HG03097 (cell line): ENCODE results near the gene EML3.
A peak's percentile ranks its signal among the peaks of the same experiment; 100 is the strongest.
"Not testable (repeated sequence)": the region's sequence is repeated elsewhere in the genome, so short reads cannot be mapped to it uniquely, and the experiment has no call there.

Source experiments
- ATAC-seq: cut with Tn5 transposase; IDR thresholded peaks from one replicate; pipeline ENCODE4 v1.9.1; 2021; ENCODE audit not compliant: unreplicated experiment, low FRiP score

The EML3 gene, protein sequence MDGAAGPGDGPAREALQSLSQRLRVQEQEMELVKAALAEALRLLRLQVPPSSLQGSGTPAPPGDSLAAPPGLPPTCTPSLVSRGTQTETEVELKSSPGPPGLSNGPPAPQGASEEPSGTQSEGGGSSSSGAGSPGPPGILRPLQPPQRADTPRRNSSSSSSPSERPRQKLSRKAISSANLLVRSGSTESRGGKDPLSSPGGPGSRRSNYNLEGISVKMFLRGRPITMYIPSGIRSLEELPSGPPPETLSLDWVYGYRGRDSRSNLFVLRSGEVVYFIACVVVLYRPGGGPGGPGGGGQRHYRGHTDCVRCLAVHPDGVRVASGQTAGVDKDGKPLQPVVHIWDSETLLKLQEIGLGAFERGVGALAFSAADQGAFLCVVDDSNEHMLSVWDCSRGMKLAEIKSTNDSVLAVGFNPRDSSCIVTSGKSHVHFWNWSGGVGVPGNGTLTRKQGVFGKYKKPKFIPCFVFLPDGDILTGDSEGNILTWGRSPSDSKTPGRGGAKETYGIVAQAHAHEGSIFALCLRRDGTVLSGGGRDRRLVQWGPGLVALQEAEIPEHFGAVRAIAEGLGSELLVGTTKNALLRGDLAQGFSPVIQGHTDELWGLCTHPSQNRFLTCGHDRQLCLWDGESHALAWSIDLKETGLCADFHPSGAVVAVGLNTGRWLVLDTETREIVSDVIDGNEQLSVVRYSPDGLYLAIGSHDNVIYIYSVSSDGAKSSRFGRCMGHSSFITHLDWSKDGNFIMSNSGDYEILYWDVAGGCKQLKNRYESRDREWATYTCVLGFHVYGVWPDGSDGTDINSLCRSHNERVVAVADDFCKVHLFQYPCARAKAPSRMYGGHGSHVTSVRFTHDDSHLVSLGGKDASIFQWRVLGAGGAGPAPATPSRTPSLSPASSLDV

DNA sequence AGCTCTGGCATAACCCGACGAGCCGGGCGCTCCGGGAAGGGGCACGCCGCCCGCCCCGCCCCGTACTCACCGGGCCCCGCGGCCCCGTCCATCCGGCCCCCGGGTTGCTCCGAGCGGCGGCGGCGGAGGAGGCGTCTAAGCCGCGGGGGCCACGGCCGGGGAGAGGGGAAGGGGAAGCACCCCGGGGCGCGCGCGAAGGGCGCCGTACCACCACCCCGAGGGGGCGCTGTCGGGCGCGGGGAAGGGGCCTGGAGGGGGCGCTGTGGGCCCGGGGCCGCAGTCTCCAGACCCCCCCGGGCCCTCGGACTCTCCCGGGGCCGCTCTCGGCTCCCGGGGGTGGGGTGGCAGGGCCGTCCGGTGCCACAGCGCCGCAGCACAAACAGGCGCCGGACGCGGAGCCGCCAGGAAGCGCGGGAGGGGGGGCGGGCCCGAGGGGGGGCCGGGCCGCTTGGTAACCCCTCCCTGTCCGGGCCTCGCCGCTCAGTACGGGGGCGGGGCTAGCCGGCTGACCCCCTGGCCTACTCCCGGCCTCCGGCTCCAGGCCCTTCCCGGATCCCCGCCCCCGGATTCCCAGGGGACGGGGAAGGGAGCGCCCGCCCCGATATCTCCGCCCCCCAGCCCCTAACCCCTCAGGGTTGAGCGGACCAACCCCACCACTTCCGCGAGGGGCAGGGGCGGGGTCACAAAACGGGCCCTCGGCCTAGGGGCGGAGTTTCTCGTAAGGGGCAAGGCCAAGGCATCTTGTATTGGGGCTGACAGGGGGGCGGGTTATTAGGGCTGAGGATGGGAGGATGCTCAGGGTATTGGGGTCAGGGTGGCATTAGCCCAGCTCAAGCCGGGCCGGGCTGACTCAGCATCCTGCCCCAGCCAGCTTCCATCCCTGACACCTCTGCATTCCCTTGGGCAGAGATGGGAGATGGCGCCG, at the start of gene EML3, which contains the start of gene ROM1:
TSS of gene EML3 (minus strand) at position 410 of the 925 bp plus-strand sequence. CDS start at position 92, 318 bp downstream.
TSS of gene ROM1 (plus strand) at position 892 of the 925 bp plus-strand sequence. CDS start at position 917, 25 bp downstream.
- peak; percentile 49 for ATAC-seq

- ATAC-seq: no peak
Observed at GRCh38 chr11:62656796-62657429, 44.3 kb upstream of the EML3 start.

DNA sequence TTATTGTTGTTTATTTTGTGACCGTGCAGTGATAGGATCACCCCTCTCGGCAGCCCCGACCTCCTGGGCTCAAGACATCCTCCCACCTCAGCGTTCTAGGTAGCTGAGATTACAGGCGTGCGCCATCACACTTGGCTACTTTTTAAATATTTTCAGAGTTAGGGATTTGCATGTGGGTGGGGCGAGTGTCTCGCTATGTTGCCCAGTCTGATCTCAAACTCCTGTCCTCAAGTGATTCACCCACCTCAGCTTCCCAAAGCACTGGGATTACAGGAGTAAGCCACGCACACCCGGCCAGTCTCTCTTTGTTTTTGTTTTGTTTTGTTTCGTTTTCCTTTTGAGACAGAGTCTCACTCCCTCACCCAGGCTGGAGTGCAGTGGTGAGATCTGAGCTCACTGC, 41.7 kb upstream of the EML3 start:
- ATAC-seq: no peak

GRCh38 chr11:62652161-62653006, 39.8 kb upstream of the EML3 start:
- no peak for ATAC-seq

GRCh38 chr11:62650283-62650682, 37.7 kb upstream of the EML3 start:
- not testable (repeated sequence) for ATAC-seq

DNA sequence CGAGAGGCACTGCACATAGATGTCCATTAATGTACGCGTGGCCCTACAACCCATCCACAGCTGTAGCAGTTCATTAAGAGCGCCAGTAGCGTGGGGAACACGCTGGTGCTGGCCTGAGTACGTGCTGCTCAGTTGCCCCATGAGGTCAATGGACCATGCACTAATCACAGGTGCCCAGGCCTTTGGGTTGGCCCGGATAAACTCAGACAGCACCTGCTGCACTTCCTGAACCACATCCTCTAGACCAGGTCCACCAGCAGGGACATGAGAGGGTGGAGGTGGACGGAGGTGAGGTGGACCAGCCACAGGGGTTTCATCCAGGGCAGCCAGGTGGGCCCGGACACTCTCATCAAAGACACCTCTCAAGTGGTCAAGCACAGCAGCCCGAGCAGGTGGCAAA, 36.9 kb upstream of the EML3 start:
- no peak for ATAC-seq

DNA sequence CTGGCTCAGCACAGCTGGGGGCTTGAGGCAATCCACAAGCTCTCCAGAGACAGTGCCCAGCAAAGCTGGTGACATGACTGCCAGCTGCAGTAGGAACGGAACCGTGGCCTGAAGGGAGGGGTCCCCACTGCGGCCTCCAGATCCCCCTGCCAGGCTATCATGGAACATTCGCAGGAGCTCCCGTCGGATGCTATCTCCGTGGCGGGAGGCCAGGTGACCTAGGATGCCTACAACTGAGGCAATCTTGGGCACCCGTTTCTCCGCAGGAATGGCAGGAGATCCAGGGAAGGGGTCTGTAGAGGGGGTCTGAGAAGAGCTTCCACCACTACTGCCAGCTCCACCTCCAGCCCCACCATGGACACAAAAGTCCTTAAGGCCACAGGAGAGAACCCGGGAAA, 36.4 kb upstream of the EML3 start:
- no peak for ATAC-seq

- no peak for ATAC-seq
Observed at GRCh38 chr11:62648185-62648966, 35.8 kb upstream of the EML3 start.

DNA sequence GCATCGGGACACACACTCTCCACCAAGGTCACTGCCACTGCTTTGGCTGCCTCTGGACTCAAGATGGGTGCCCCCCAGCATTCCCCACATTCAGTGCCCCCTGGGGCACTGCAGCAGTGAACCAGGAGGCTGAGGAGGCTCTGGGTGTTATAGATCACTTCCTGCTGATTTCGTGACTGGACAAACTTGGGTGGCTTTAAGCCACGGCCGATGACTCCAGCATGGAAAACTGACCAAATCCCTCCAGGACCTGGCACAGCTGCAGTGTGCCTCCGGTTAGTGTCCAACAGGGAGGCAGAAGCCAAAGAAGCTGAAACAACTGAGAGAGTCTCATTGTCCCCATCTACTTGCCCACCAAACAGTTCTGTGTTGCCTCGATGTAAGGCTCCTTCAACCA, 35.0 kb upstream of the EML3 start:
- ATAC-seq: no peak

- ATAC-seq: peak; percentile 7
Observed at GRCh38 chr11:62646825-62647608, 34.4 kb upstream of the EML3 start.

DNA sequence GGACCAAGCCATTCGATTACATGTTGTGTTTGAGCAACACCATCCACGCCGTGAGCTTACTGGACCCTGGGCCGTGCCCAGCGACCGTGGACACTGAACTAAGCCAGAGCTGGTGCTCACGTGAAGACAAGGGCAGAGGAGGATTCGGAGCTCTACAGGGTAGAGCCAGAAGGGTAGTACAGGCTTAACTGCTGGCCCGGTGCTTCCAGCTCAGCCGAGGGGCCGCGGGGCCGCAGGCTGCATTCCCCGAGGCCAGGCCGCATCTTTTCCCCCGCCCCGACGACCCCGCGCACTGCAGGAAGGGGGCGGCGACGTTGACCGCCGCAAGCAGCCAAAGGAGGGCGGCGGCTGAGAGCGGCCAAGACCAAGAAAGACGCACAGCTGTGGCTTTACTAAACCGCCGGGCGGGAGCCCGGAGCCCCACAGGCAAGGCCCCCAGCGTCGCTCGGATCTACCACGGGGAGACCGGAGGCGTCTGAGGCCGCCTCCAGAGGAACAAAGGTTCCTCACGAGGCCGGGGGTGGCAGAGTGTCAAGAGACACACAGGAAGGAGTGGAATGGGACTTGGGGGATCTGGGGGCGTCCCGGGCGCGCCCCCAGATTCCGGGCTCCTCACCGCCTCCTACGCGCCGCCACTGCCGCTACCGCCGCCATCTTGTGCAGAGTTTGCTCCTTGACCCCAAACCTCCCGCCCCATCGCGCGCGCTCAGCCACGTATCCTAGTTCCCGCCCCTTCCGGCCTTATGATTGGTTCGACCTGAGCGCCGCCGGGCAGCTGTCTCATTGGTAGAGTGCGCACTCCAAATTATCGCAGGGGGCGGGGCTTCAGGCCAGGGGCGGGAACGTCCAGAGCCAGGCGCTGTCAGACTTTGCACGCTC, 33.6 kb upstream of the EML3 start, which contains the start of gene GANAB:
TSS of gene GANAB (minus strand) at position 668 of the 879 bp plus-strand sequence. CDS start at position 654, 14 bp downstream.
- ATAC-seq: peak; percentile 86

GRCh38 chr11:62645671-62645945, 33.0 kb upstream of the EML3 start:
- no peak for ATAC-seq

DNA sequence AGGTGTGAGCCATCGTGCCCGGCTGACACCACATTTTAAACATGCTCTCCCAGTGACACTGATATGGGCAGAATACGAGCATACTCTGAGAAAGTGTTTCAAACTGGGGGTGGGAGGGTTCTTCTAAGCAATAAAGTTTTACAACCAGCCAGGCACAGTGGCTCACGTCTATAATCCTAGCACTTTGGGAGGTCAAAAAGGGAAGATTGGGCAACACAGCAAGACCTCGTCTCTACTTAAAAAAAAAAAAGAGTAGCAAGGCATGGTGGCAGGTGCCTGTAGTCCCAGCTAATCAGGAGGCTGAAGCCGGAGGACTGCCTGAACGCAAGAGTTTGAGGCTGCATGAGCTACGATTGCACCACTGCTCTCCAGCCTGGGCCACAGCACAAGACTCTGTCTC, 31.6 kb upstream of the EML3 start:
- ATAC-seq: no peak

GRCh38 chr11:62632492-62632891, 19.9 kb upstream of the EML3 start:
- no peak for ATAC-seq

- no peak for ATAC-seq
Observed at GRCh38 chr11:62627713-62628112, 15.1 kb upstream of the EML3 start.

DNA sequence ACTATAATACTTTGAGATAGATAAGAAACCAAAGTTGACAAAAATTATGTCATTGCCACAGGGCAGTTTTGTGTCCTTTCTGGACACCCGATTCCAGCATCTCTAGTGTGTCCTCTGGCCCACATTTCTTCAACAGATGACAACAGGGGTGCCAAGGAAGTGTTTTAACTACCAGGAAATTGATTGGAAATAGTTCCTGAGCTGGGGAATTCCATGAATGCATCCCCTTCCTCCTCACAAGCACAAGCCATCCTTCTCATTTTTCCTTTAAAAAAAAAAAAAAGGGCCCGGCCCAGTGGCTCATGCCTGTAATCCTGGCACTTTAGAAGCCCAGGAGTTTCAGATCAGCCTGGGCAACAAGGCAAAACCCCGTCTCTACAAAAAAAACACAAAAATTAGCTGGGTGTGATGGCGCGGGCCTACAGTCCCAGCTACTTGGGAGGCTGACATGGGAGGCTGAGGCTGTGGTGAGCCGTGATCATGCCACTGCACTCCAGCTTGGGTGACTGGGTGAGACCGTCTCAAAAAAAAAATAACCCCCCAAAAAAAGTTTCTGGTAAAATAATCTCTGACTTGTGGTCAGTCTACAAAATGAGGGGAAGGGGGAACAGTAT, 10.0 kb upstream of the EML3 start:
- no peak for ATAC-seq
